Stromal cell of bone marrow (primary cell): ENCODE measurements around the gene TMEM63B.
"Not testable (repeated sequence)": the region's sequence is repeated elsewhere in the genome, so short reads cannot be mapped to it uniquely, and the experiment has no call there.

Experiments
- DNase-seq: peaks from one replicate; pipeline ENCODE4 v3.0.0-alpha.2; 2012; ENCODE audit warnings: low read depth

Gene TMEM63B

DNA sequence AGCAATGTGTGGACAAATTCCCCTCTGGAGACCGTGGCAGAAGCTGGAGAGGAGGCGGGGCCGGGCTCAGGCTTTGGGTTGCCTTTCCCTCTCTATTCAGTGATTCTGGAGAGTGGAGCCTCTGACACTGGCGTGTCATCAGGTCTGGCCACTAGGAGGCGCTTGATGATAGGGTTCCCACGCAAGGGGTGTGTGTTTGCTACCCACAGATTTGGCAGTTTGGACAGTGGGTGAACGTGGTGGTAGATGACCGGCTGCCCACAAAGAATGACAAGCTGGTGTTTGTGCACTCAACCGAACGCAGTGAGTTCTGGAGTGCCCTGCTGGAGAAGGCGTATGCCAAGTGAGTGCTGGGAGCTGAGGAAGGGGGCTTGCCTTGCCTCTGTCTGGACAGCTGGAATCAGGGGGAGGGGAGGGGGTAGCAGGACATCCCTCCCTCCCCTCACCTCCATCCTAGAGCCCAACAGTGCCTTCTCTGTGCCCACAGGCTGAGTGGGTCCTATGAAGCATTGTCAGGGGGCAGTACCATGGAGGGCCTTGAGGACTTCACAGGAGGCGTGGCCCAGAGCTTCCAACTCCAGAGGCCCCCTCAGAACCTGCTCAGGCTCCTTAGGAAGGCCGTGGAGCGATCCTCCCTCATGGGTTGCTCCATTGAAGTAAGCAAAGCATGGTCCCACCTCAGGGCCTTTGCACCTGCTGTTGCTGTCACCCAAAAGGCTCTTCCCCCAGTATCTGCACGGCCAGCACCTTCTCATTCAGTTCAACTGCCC is 45.6 kb downstream of the TMEM63B start:
- DNase-seq: peak; percentile 60

- DNase-seq: no peak
Measured at GRCh38 chr6:44176130-44176761, 48.9 kb downstream of the TMEM63B start.

- no peak for DNase-seq
Measured at GRCh38 chr6:44176762-44177509, 49.6 kb downstream of the TMEM63B start.

DNA sequence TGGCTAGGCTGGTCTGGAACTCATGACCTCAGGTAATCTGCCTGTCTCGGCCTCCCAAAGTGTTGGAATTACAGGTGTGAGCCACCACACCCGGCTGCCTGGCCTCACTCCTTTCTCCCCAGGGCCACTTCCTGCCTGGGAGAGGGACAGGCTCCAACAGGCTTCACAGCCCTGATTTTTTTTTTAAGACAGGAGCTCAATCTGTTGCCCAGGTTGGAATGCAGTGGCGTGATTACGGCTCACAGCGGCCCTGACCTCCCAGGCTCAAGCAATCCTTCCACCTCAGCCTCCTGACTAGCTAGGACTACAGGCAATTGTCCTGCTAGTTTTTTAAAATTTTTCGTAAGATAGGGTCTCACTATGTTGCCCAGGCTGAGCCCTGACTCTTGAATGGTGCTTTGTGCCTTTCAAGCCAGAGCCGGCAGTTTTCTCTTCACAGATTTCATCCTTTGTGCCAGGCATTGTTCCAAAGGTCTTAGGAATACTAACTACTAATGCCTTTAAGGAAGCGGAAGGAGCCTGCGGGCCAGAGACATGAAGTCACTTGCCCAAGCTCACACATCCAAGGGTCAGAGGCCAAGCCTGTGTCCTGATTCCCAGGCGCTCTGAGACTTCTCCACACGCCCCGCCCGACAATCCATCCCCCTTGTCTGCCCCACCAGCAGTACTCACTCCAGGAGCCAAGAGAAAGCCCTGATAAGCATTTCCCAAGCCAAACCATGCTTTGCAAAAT is 50.5 kb downstream of the TMEM63B start:
- DNase-seq: peak; percentile 75

DNA sequence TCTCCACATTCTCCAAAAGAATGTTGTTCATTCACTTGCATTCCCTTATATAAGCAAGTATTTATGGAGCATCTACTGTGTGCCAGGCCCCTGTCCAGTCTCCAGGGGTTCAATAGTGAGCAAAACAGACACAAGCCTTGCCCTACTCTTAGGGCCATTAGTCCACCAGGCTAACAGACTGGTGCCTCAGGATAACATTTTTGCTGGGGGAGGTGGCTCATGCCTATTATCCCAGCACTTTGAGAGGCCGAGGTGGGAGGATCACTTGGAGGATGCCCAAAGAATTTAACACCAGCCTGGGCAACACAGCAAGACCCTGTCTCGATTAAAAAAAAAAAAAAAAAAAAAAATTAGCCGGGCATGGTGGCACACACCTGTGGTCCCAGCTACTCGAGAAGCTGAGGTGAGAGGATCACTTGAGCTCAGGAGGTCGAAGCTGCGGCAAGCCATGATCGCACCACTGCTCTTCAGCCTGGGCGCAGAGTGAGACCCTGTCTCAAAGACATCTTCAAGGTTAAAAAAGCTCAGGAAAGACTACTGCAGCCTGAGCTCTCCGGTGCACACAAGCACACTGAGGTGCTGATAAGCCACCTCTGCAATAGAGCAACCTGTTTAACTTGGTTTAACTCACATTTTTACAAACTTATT is 51.2 kb downstream of the TMEM63B start:
- no peak for DNase-seq

GRCh38 chr6:44179072-44179536 is 51.8 kb downstream of the TMEM63B start:
- no peak for DNase-seq

DNA sequence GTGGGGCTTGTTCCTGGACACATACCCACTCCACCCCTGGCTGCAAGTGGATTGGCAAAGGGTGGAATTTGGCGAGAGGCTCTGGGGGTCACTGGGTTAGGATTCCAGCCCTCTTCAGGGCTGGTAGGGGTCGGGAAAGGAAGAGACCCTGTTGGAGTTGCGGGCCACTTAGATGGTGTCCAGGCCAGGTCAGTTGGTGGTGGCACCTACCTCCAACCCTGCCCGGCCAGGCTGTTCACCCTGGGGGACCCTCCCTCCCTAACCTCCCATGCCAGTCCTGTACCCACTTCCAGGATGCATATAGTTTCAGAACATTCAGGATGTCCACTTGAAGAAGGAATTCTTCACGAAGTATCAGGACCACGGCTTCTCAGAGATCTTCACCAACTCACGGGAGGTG is 52.3 kb downstream of the TMEM63B start:
- DNase-seq: no peak

GRCh38 chr6:44180406-44180805 is 53.1 kb downstream of the TMEM63B start:
- no peak for DNase-seq

GRCh38 chr6:44180886-44181285 is 53.5 kb downstream of the TMEM63B start:
- no peak for DNase-seq

- not testable (repeated sequence) for DNase-seq
Measured at GRCh38 chr6:44181784-44182183, 54.4 kb downstream of the TMEM63B start.

DNA sequence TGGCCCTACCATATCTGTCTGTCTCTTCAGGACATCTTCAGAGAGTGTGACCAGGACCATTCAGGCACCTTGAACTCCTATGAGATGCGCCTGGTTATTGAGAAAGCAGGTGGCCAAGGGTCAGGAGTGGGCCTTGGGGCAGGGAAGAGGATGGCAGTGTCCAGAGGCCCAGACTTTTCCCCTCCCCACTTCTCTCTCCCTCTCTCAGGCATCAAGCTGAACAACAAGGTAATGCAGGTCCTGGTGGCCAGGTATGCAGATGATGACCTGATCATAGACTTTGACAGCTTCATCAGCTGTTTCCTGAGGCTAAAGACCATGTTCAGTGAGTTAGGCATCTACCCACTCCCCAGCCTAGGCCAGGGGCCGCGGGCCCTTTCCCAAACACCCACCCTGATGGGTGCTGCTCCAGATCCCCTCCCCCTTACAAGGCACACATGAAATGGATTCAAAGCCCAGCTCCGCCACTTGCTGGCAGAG is 55.6 kb downstream of the TMEM63B start:
- DNase-seq: no peak

GRCh38 chr6:44183783-44184182 is 56.4 kb downstream of the TMEM63B start:
- DNase-seq: no peak

DNA sequence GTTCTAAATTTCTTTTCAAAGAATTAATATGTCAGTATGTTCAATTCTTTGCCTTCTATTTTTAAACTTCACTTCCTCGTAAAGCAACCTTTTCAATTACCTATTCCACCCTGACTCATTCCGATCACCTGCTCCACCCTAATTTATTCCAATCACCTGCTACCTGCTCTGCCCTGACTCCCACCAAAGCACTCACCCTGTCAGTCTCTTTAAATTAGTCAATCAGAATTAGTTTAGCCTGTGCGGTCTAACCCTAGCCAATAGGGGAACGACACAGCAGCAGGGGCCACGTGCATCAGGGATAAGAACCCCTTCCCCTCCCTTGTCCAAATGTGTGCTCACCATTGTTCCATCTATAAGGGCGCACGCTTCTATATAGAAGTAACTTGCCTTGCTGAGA is 58.0 kb downstream of the TMEM63B start:
- not testable (repeated sequence) for DNase-seq

DNA sequence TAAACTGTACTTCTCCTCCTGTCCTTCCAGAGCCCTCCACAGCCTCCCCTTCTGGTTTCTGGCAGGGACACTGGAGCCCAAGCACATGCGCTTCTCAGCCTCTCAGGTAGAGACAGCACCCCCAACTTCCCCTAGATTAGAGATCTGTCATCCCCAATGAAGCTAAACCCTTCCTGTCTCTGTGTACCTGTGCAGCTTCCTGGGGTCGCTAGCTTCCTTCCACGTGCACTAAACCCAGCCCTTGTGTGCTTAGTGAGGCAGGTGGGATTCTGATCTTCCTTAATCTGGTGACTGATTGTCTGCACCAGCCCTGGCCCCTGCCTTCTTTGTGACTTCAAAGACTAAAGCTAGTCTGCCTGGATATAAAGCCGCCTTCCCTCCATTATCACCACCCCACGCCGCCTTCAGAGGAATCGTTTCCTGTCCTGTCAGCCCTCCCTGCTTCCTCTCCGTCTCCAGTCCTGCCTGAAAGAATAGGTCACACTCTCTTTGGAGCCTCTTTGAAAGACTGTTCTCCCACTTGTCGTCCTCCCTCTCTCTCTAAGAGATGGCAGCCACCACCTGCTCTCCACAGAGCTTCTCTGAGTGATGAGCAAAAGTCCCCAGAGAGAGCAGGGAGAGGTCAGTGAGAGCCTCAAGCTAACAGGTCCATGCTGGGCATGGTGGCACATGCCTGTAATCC is 58.7 kb downstream of the TMEM63B start:
- no peak for DNase-seq

DNA sequence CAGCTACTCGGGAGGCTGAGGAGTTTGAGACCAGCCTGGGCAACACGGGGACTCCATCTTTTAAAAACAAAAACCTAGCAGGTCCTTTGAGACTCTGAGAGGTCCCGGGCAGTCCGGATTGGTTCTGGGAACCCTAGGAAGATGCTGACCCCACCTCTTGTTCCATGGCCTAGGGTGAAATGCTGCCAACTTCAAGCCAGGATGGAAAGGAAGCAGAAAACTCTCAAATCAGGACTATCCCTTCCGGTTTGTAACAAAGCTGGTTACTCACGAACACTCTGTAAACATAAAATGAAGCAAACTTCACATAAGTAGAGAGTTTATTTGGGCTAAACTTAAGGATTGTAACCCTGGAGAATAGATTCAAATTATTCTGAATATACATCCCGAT is 59.3 kb downstream of the TMEM63B start:
- no peak for DNase-seq

DNA sequence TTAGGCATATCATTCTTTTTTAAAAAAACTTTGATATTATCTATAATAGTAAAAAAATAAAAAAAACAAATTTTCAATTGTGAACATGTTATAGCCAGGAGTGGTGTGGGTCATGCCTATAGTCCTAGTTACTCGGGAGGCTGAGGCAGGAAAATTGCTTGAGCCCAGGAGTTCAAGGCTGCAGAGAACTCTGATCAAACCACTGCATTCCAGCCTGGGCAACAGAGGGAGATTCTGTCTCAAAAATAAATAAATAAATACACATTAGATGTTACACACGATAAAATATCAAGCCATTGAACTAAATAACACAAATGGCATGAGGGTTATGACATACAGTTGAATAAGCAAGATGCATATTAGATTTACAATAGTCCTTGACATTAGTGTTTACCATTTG is 61.5 kb downstream of the TMEM63B start:
- DNase-seq: no peak

GRCh38 chr6:44189257-44189656 is 61.9 kb downstream of the TMEM63B start:
- DNase-seq: no peak

- DNase-seq: no peak
Measured at GRCh38 chr6:44190715-44191114, 63.4 kb downstream of the TMEM63B start.

DNA sequence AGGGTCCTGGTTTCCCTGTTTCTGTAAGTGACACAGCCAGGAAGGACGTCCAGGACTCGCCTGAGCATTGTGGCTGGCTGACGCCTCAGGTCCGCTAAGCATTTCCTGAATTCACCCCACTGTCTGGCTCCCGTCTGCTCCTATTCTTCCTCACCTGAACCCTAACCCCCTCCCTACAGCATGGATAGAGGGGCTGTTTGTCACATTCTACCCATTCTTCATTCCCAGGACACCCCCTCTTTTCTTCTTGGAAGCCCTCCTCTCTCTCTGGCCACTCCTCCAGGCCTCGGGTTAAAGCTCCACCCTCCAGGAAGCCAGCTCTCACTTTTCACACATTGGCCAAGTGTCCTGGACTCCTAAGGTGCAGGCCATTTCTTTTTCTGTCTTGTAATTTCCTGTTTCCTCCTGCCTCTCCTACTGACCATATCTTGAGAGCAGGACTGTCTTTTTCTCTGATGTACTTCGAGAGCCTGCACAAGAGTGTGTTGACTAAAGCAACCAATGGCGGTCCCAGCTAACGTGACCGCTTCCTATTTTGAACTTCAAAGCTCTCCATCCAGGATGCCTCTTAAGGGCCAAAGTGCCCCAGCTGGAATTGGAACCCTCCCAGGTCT is 65.2 kb downstream of the TMEM63B start:
- no peak for DNase-seq

DNA sequence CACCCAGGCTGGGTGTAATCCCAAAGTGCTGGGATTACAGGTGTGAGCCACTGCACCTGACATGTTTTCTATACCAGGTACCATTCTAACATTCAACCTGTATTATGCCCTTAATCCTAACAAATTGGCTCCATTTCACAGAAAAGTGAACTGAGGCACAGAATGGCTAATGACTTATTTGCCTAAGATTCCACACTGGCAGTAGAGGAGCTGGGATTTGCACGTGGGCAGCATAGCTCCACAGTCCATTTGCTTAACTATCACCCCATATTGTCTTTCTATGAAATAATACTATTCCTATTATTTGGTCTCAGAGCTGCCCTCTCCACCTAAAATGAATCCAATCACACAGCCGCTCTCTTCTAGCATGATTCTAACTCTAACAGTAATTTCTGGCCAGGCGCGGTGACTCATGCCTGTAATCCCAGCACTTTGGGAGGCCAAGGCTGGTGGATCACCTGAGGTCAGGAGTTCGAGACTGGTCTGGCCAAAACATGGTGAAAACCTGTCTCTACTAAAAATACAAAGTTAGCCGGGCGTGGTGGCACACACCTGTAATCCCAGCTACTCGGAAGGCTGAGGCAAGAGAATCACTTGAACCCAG is 66.1 kb downstream of the TMEM63B start:
- DNase-seq: no peak
